ENCODE measurements around the gene BCAP29.

Gene BCAP29

GRCh38 chr7:107615910-107616680 lies 36.0 kb downstream of the BCAP29 start:
- ChIA-PET POLR2A (no interaction called here), CTCF (interaction anchor here (0.6 kb wide), 1 partner anchor 123 kb away, joined by 3 read pairs; no protein-coding TSS in a partner anchor)
- H3K36me3 ChIP-seq (ENCODE audit: control insufficient read depth in 2 of 2, insufficient read depth in 1 of 2, low read length in 2 of 2): peaks cover 3 to 6% of the 10 kb centered on the region in 2 experiments
- no peak overlapping the region for H3K27ac ChIP-seq (ENCODE audit: extremely low read depth, low read depth, low read length)
- TF ChIP-seq ZNF112 (tag by site-specific recombination; IDR thresholded peaks at IDR 0.05) (no peak), KLF10 (tag by site-specific recombination; IDR thresholded peaks at IDR 0.05) (no peak), ZNF433 (tag by site-specific recombination; IDR thresholded peaks at IDR 0.05; ENCODE audit: low read depth) (no peak), ZNF621 (tag by site-specific recombination; IDR thresholded peaks at IDR 0.05) (no peak), PRDM1 (tag by site-specific recombination; IDR thresholded peaks at IDR 0.05) (no peak), ZNF837 (tag by site-specific recombination; IDR thresholded peaks at IDR 0.05) (no peak), ZNF132 (tag by site-specific recombination; IDR thresholded peaks at IDR 0.05; ENCODE audit: borderline replicate concordance) (no peak), EGR2 (tag by site-specific recombination; IDR thresholded peaks at IDR 0.05; ENCODE audit: low read depth) (no peak), ZNF121 (tag by site-specific recombination; IDR thresholded peaks at IDR 0.05) (no peak), ZNF560 (tag by site-specific recombination; IDR thresholded peaks at IDR 0.05; ENCODE audit: borderline replicate concordance) (no peak), SALL2 (tag by site-specific recombination; IDR thresholded peaks at IDR 0.05; ENCODE audit: borderline replicate concordance) (no peak), KLF9 (tag by site-specific recombination; IDR thresholded peaks at IDR 0.05; ENCODE audit: low read depth) (no peak), ZNF148 (tag by site-specific recombination; IDR thresholded peaks at IDR 0.05; ENCODE audit: borderline replicate concordance) (no peak), ZBTB1 (tag by site-specific recombination; IDR thresholded peaks at IDR 0.05) (no peak), ZNF114 (tag by site-specific recombination; IDR thresholded peaks at IDR 0.05) (no peak), ZNF221 (tag by site-specific recombination; IDR thresholded peaks at IDR 0.05; ENCODE audit: borderline replicate concordance) (no peak)
- TF ChIP-seq, protein P1, sequence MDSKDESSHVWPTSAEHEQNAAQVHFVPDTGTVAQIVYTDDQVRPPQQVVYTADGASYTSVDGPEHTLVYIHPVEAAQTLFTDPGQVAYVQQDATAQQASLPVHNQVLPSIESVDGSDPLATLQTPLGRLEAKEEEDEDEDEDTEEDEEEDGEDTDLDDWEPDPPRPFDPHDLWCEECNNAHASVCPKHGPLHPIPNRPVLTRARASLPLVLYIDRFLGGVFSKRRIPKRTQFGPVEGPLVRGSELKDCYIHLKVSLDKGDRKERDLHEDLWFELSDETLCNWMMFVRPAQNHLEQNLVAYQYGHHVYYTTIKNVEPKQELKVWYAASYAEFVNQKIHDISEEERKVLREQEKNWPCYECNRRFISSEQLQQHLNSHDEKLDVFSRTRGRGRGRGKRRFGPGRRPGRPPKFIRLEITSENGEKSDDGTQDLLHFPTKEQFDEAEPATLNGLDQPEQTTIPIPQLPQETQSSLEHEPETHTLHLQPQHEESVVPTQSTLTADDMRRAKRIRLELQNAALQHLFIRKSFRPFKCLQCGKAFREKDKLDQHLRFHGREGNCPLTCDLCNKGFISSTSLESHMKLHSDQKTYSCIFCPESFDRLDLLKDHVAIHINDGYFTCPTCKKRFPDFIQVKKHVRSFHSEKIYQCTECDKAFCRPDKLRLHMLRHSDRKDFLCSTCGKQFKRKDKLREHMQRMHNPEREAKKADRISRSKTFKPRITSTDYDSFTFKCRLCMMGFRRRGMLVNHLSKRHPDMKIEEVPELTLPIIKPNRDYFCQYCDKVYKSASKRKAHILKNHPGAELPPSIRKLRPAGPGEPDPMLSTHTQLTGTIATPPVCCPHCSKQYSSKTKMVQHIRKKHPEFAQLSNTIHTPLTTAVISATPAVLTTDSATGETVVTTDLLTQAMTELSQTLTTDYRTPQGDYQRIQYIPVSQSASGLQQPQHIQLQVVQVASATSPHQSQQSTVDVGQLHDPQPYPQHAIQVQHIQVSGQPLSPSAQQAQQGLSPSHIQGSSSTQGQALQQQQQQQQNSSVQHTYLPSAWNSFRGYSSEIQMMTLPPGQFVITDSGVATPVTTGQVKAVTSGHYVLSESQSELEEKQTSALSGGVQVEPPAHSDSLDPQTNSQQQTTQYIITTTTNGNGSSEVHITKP (tag by site-specific recombination; IDR thresholded peaks at IDR 0.05): no peak
- no peaks in the 10 kb centered on the region for H3K9me3 ChIP-seq (ENCODE audit: control insufficient read depth, insufficient read depth, low read depth, low read length)
- no peaks in the 10 kb centered on the region for H3K4me1 ChIP-seq (ENCODE audit: control insufficient read depth, insufficient read depth, low read length)
- H3K4me3 ChIP-seq (ENCODE audit: low read depth, low read length): no peak overlapping the region

DNA sequence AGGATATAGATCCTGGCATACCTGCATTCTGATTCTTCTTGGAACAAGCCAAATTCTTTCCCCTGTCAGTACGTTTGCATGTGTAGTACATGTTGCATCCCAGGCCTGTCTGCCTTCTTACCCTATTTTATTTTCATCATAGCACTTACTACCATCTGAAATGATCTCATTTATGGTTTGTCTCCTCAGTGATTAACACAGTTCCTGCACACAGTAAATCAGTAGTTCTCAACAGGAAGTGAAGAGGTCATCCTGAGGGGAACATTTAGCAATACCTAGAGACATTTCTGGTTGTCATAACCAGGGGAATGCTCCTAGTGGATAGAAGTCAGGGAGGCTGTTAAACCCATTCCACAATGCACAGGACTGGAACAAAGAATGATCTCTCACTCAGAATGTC lies 42.4 kb downstream of the BCAP29 start:
- Histone ChIP-seq H3K36me3 (ENCODE audit: control insufficient read depth in 2 of 2, insufficient read depth in 1 of 2, low read length in 2 of 2) (no peaks in the 10 kb centered on the region), H3K27ac (ENCODE audit: extremely low read depth, low read depth, low read length) (no peak overlapping the region), H3K4me1 (ENCODE audit: control insufficient read depth, insufficient read depth, low read length) (no peaks in the 10 kb centered on the region), H3K4me3 (ENCODE audit: low read depth, low read length) (no peak overlapping the region), H3K9me3 (ENCODE audit: control insufficient read depth, insufficient read depth, low read depth, low read length) (no peaks in the 10 kb centered on the region)
- TF ChIP-seq ZNF473 (tag by site-specific recombination; IDR thresholded peaks at IDR 0.05) (no peak), SCRT2 (tag by site-specific recombination; IDR thresholded peaks at IDR 0.05) (peak; percentile 64)
- CTCF ChIA-PET: no interaction called here
- POLR2A ChIA-PET: no interaction called here

Measured in HEK293 (cell line).